Neural progenitor cell (in vitro differentiated cells): ENCODE data around the gene NR0B1. TPM values are rescaled to one million over a fixed set of nuclear protein-coding genes. Genes with fewer than 3 reads are reported as not detected.

ENCODE experiments used
- DNase-seq: peaks from one replicate; pipeline ENCODE4 v3.0.0-alpha.2; 2016; ENCODE audit warnings: low spot score
- H2AFZ ChIP-seq: fragments of 200-600 bp; sonication (generic); replicated peaks from 2 replicates; pipeline ENCODE4 v1.6.1; 2016; ENCODE audit warnings: antibody characterized with exemption
- H3F3A ChIP-seq: fragments of 200-600 bp; sonication (generic); 2 replicates; pipeline ENCODE4 v1.6.1; 2016; ENCODE audit warnings: antibody characterized with exemption, low read depth
- H3K27ac ChIP-seq: fragments of 200-600 bp; sonication (generic); 2 replicates; pipeline ENCODE4 v1.5.1; 2016; ENCODE audit warnings: mild to moderate bottlenecking
- H3K27me3 ChIP-seq: fragments of 200-600 bp; sonication (generic); 2 replicates; pipeline ENCODE4 v1.6.1; 2016; ENCODE audit warnings: mild to moderate bottlenecking, moderate library complexity
- H3K36me3 ChIP-seq: fragments of 200-600 bp; sonication (generic); 2 replicates; pipeline ENCODE4 v1.5.1; 2016
- H3K4me1 ChIP-seq: fragments of 200-600 bp; sonication (generic); 2 replicates; pipeline ENCODE4 v1.6.1; 2016; ENCODE audit warnings: mixed run types
- H3K4me2 ChIP-seq: fragments of 200-600 bp; sonication (generic); 2 replicates; pipeline ENCODE4 v1.6.1; 2016
- H3K4me3 ChIP-seq: fragments of 200-600 bp; sonication (generic); 2 replicates; pipeline ENCODE4 v1.5.1; 2016
- H3K79me2 ChIP-seq: fragments of 200-600 bp; sonication (generic); 2 replicates; pipeline ENCODE4 v1.6.1; 2016; ENCODE audit warnings: low read depth
- H3K9ac ChIP-seq: fragments of 200-600 bp; sonication (generic); 2 replicates; pipeline ENCODE4 v1.6.1; 2016
- H3K9me3 ChIP-seq: fragments of 200-600 bp; sonication (generic); 2 replicates; pipeline ENCODE4 v1.5.1; 2016; ENCODE audit warnings: low read depth
- H4K20me1 ChIP-seq: fragments of 200-600 bp; sonication (generic); 2 replicates; pipeline ENCODE4 v1.6.1; 2016; ENCODE audit warnings: low read depth
- H3K27ac Mint-ChIP-seq: 3 replicates; pipeline ENCODE4 v1.8.0; 2021; ENCODE audit warnings: mixed read lengths
- H3K27me3 Mint-ChIP-seq: 2 replicates; pipeline ENCODE4 v1.8.0; 2022; ENCODE audit warnings: low read depth, mild to moderate bottlenecking, inconsistent platforms, moderate library complexity, mixed read lengths; ENCODE audit not compliant: insufficient read depth
- H3K36me3 Mint-ChIP-seq: 3 replicates; pipeline ENCODE4 v1.8.0; 2021; ENCODE audit warnings: mixed read lengths
- H3K4me1 Mint-ChIP-seq: 3 replicates; pipeline ENCODE4 v1.8.0; 2021; ENCODE audit warnings: mixed read lengths
- H3K4me3 Mint-ChIP-seq: 3 replicates; pipeline ENCODE4 v1.8.0; 2021; ENCODE audit warnings: mild to moderate bottlenecking, moderate library complexity, mixed read lengths
- H3K9me3 Mint-ChIP-seq: 3 replicates; pipeline ENCODE4 v1.8.0; 2020; ENCODE audit warnings: mixed read lengths
- CTCF ChIP-seq: fragments of 200-600 bp; sonication (generic); IDR thresholded peaks from 2 replicates; pipeline ENCODE4 v1.5.1; 2017; ENCODE audit warnings: antibody characterized with exemption, mild to moderate bottlenecking
- EZH2 ChIP-seq: fragments of 200-600 bp; sonication (generic); IDR thresholded peaks from 2 replicates; pipeline ENCODE4 v1.6.1; 2017; ENCODE audit warnings: antibody characterized with exemption, mild to moderate bottlenecking, moderate library complexity
- EZH2phosphoT487 ChIP-seq: fragments of 200-600 bp; sonication (generic); IDR thresholded peaks from 2 replicates; pipeline ENCODE4 v1.6.1; 2017; ENCODE audit warnings: antibody characterized with exemption
- total RNA-seq: library from RNA; depleted of rRNA; stranded (reverse); fragments of >200 nt; gene quantifications from 2 replicates; pipeline ENCODE4 v1.2.3, GENCODE V29; 2015; ENCODE audit warnings: low replicate concordance

NR0B1 gene
- total RNA-seq, 1 donor from 2014 or later, result not detected

GRCh38 chrX:30340753-30341152 lies 31.6 kb upstream of the NR0B1 start:
- H3K9me3 Mint-ChIP-seq, result peaks cover 2% of the 10 kb centered on the region
- no peak for TF ChIP-seq EZH2phosphoT487
- TF ChIP-seq EZH2, result no peak
- no peak for TF ChIP-seq CTCF
- no peaks in the 10 kb centered on the region for H3K36me3 Mint-ChIP-seq
- no peaks in the 10 kb centered on the region for H3K4me1 Mint-ChIP-seq
- H3K79me2 ChIP-seq, result no peaks in the 10 kb centered on the region
- H3F3A ChIP-seq, result no peaks in the 10 kb centered on the region
- no peaks in the 10 kb centered on the region for H4K20me1 ChIP-seq
- no peak overlapping the region for H3K4me3 ChIP-seq
- no peak overlapping the region for H3K4me2 ChIP-seq
- H3K4me3 Mint-ChIP-seq, result no peak overlapping the region
- H3K27me3 Mint-ChIP-seq, result no peaks in the 10 kb centered on the region
- peaks cover 3% of the 10 kb centered on the region for H3K9me3 ChIP-seq
- no peaks in the 10 kb centered on the region for H3K4me1 ChIP-seq
- no peaks in the 10 kb centered on the region for H3K36me3 ChIP-seq
- no peak overlapping the region for H2AFZ ChIP-seq
- H3K27ac Mint-ChIP-seq, result no peak overlapping the region
- no peak overlapping the region for H3K27ac ChIP-seq
- no peak overlapping the region for H3K9ac ChIP-seq
- no peak for DNase-seq
- no peaks in the 10 kb centered on the region for H3K27me3 ChIP-seq

- no peak overlapping the region for H3K27ac ChIP-seq
- Mint-ChIP-seq H3K36me3 (no peaks in the 10 kb centered on the region), H3K9me3 (no peaks in the 10 kb centered on the region), H3K4me3 (no peak overlapping the region), H3K27me3 (no peaks in the 10 kb centered on the region), H3K4me1 (no peaks in the 10 kb centered on the region), H3K27ac (no peak overlapping the region)
- no peaks in the 10 kb centered on the region for H3K4me1 ChIP-seq
- no peak overlapping the region for H3K4me3 ChIP-seq
- H2AFZ ChIP-seq, result no peak overlapping the region
- no peaks in the 10 kb centered on the region for H3K27me3 ChIP-seq
- TF ChIP-seq CTCF (no peak), EZH2phosphoT487 (no peak), EZH2 (no peak)
- no peak for DNase-seq
- H3K9me3 ChIP-seq, result no peaks in the 10 kb centered on the region
- H3K4me2 ChIP-seq, result no peak overlapping the region
- no peaks in the 10 kb centered on the region for H3K36me3 ChIP-seq
- no peak overlapping the region for H3K9ac ChIP-seq
- no peaks in the 10 kb centered on the region for H4K20me1 ChIP-seq
- H3K79me2 ChIP-seq, result no peaks in the 10 kb centered on the region
- no peaks in the 10 kb centered on the region for H3F3A ChIP-seq
Observed at GRCh38 chrX:30327762-30328161, 18.6 kb upstream of the NR0B1 start.

- H3K27me3 Mint-ChIP-seq, result peaks cover 7% of the 10 kb centered on the region
- no peaks in the 10 kb centered on the region for H3K79me2 ChIP-seq
- no peak overlapping the region for H3K27ac Mint-ChIP-seq
- no peak overlapping the region for H3K4me2 ChIP-seq
- no peaks in the 10 kb centered on the region for H3K9me3 Mint-ChIP-seq
- peaks cover 3% of the 10 kb centered on the region for H3K9me3 ChIP-seq
- no peaks in the 10 kb centered on the region for H3K27me3 ChIP-seq
- no peak for TF ChIP-seq EZH2phosphoT487
- no peaks in the 10 kb centered on the region for H3F3A ChIP-seq
- H4K20me1 ChIP-seq, result no peaks in the 10 kb centered on the region
- peaks cover 2% of the 10 kb centered on the region for H3K4me1 Mint-ChIP-seq
- no peaks in the 10 kb centered on the region for H3K36me3 Mint-ChIP-seq
- H3K27ac ChIP-seq, result no peak overlapping the region
- H3K9ac ChIP-seq, result no peak overlapping the region
- no peak overlapping the region for H3K4me3 Mint-ChIP-seq
- no peaks in the 10 kb centered on the region for H3K4me1 ChIP-seq
- H3K36me3 ChIP-seq, result no peaks in the 10 kb centered on the region
- H2AFZ ChIP-seq, result no peak overlapping the region
- no peak overlapping the region for H3K4me3 ChIP-seq
- DNase-seq, result no peak
Observed at GRCh38 chrX:30317308-30317707, 8.1 kb upstream of the NR0B1 start.

- Mint-ChIP-seq H3K9me3 (peaks cover 2% of the 10 kb centered on the region), H3K4me1 (peaks cover 2% of the 10 kb centered on the region), H3K4me3 (no peak overlapping the region), H3K27ac (no peak overlapping the region), H3K27me3 (peaks cover 14% of the 10 kb centered on the region), H3K36me3 (no peaks in the 10 kb centered on the region)
- Histone ChIP-seq H4K20me1 (no peaks in the 10 kb centered on the region), H3K27me3 (peaks cover 34% of the 10 kb centered on the region), H3K9me3 (no peaks in the 10 kb centered on the region), H3K27ac (no peak overlapping the region), H3K4me2 (no peak overlapping the region), H3K36me3 (no peaks in the 10 kb centered on the region), H3K9ac (no peak overlapping the region), H3K79me2 (no peaks in the 10 kb centered on the region), H3K4me1 (no peaks in the 10 kb centered on the region), H3F3A (no peaks in the 10 kb centered on the region), H2AFZ (no peak overlapping the region), H3K4me3 (no peak overlapping the region)
- TF ChIP-seq EZH2 (no peak), CTCF (no peak)
- no peak for DNase-seq
Observed at GRCh38 chrX:30313322-30313721, 4.1 kb upstream of the NR0B1 start.
